Neural crest cell (in vitro differentiated cells): Measurements from ENCODE around the gene CDH13. TPM values are rescaled to one million over a fixed set of nuclear protein-coding genes. Genes with fewer than 3 reads are reported as not detected.

ENCODE experiments used
- DNase-seq: peaks from one replicate; pipeline ENCODE4 v3.0.0; 2021; ENCODE audit warnings: low read depth, mixed read lengths, low spot score
- H3K27ac Mint-ChIP-seq: one replicate; pipeline ENCODE4 v1.8.0; 2021; ENCODE audit warnings: mild to moderate bottlenecking, mixed read lengths; ENCODE audit not compliant: unreplicated experiment
- H3K27me3 Mint-ChIP-seq: 2 replicates; pipeline ENCODE4 v1.8.0; 2021; ENCODE audit warnings: low read depth, mild to moderate bottlenecking, mixed read lengths
- H3K36me3 Mint-ChIP-seq: 2 replicates; pipeline ENCODE4 v1.8.0; 2021; ENCODE audit warnings: low read depth, mild to moderate bottlenecking, mixed read lengths
- H3K4me1 Mint-ChIP-seq: 2 replicates; pipeline ENCODE4 v1.8.0; 2021; ENCODE audit warnings: mixed read lengths
- H3K4me3 Mint-ChIP-seq: one replicate; pipeline ENCODE4 v1.8.0; 2021; ENCODE audit warnings: mild to moderate bottlenecking, mixed read lengths
- H3K9me3 Mint-ChIP-seq: 2 replicates; pipeline ENCODE4 v1.8.0; 2021; ENCODE audit warnings: mixed read lengths
- CTCF ChIP-seq: fragments of 200-600 bp; sonication (generic); conservative IDR thresholded peaks from 2 replicates; pipeline ENCODE4 v1.5.0; 2021; ENCODE audit warnings: antibody characterized with exemption, mild to moderate bottlenecking
- total RNA-seq: library from RNA; stranded (reverse); gene quantifications from 2 replicates; pipeline ENCODE4 v1.2.1, GENCODE V29; 2021

CDH13 gene
- total RNA-seq, 1 donor from 2014 or later = 1.1 TPM

- H3K4me1 Mint-ChIP-seq = peaks cover 5% of the 10 kb centered on the region
- H3K9me3 Mint-ChIP-seq = no peaks in the 10 kb centered on the region
- DNase-seq = no peak
- H3K36me3 Mint-ChIP-seq = no peaks in the 10 kb centered on the region
- no peak overlapping the region for H3K4me3 Mint-ChIP-seq
- no peak overlapping the region for H3K27ac Mint-ChIP-seq
- H3K27me3 Mint-ChIP-seq = peaks cover 7% of the 10 kb centered on the region
- no peak for TF ChIP-seq CTCF
These were observed 261.8 kb downstream of the CDH13 start for GRCh38 chr16:82888591-82889001.

- no peak overlapping the region for H3K27ac Mint-ChIP-seq
- no peak for DNase-seq
- no peak for TF ChIP-seq CTCF
- H3K36me3 Mint-ChIP-seq = no peaks in the 10 kb centered on the region
- no peaks in the 10 kb centered on the region for H3K9me3 Mint-ChIP-seq
- no peak overlapping the region for H3K4me3 Mint-ChIP-seq
- H3K4me1 Mint-ChIP-seq = peaks cover 5% of the 10 kb centered on the region
- no peaks in the 10 kb centered on the region for H3K27me3 Mint-ChIP-seq
These were observed 264.7 kb downstream of the CDH13 start for GRCh38 chr16:82891424-82891823.

- no peak overlapping the region for H3K27ac Mint-ChIP-seq
- H3K27me3 Mint-ChIP-seq = no peaks in the 10 kb centered on the region
- DNase-seq = no peak
- H3K9me3 Mint-ChIP-seq = no peaks in the 10 kb centered on the region
- H3K36me3 Mint-ChIP-seq = no peaks in the 10 kb centered on the region
- TF ChIP-seq CTCF = no peak
- H3K4me3 Mint-ChIP-seq = no peak overlapping the region
- H3K4me1 Mint-ChIP-seq = peaks cover 5% of the 10 kb centered on the region
These were observed 265.1 kb downstream of the CDH13 start for GRCh38 chr16:82891918-82892317.

GRCh38 chr16:82892324-82892723, 265.6 kb downstream of the CDH13 start:
- no peak overlapping the region for H3K4me3 Mint-ChIP-seq
- TF ChIP-seq CTCF = no peak
- no peaks in the 10 kb centered on the region for H3K36me3 Mint-ChIP-seq
- no peaks in the 10 kb centered on the region for H3K27me3 Mint-ChIP-seq
- peaks cover 5% of the 10 kb centered on the region for H3K4me1 Mint-ChIP-seq
- no peak for DNase-seq
- no peak overlapping the region for H3K27ac Mint-ChIP-seq
- H3K9me3 Mint-ChIP-seq = no peaks in the 10 kb centered on the region

GRCh38 chr16:82895843-82896242, 269.1 kb downstream of the CDH13 start:
- TF ChIP-seq CTCF = no peak
- no peak overlapping the region for H3K27ac Mint-ChIP-seq
- no peaks in the 10 kb centered on the region for H3K4me1 Mint-ChIP-seq
- DNase-seq = no peak
- no peaks in the 10 kb centered on the region for H3K27me3 Mint-ChIP-seq
- H3K9me3 Mint-ChIP-seq = no peaks in the 10 kb centered on the region
- H3K36me3 Mint-ChIP-seq = no peaks in the 10 kb centered on the region
- no peak overlapping the region for H3K4me3 Mint-ChIP-seq

GRCh38 chr16:82899006-82899405, 272.2 kb downstream of the CDH13 start:
- H3K27ac Mint-ChIP-seq = no peak overlapping the region
- no peak for DNase-seq
- no peaks in the 10 kb centered on the region for H3K4me1 Mint-ChIP-seq
- H3K4me3 Mint-ChIP-seq = no peak overlapping the region
- no peaks in the 10 kb centered on the region for H3K27me3 Mint-ChIP-seq
- H3K9me3 Mint-ChIP-seq = no peaks in the 10 kb centered on the region
- no peak for TF ChIP-seq CTCF
- H3K36me3 Mint-ChIP-seq = no peaks in the 10 kb centered on the region
